PFSK-1 (cell line): Measurements from ENCODE around the gene KIF26B.

ENCODE experiments used
- FOXP2 ChIP-seq: optimal IDR thresholded peaks from 2 replicates; pipeline ENCODE3; 2011; ENCODE audit warnings: borderline replicate concordance, control low read depth, inconsistent platforms; ENCODE audit not compliant: insufficient read depth; ENCODE audit errors: extremely low read length, extremely low read depth
- POLR2AphosphoS5 ChIP-seq: IDR thresholded peaks from 2 replicates; pipeline ENCODE4 v1.6.1; 2012; ENCODE audit warnings: low read depth, mild to moderate bottlenecking, control low read depth, low read length, moderate library complexity
- REST ChIP-seq, 2 experiments: IDR thresholded peaks; 2 replicates each; pipeline versions ENCODE4 v1.6.1 to v1.8.0; 2011 to 2012; ENCODE audit warnings: low read depth in 2 of 2, low read length in 2 of 2, control low read depth in 1 of 2, inconsistent platforms in 1 of 2, mild to moderate bottlenecking in 1 of 2, moderate library complexity in 1 of 2; ENCODE audit not compliant: insufficient read depth in 1 of 2
- SIN3A ChIP-seq: IDR thresholded peaks from 2 replicates; pipeline ENCODE4 v1.6.1; 2012; ENCODE audit warnings: mild to moderate bottlenecking, low read length, moderate library complexity, borderline replicate concordance; ENCODE audit not compliant: insufficient read depth
- TAF1 ChIP-seq: IDR thresholded peaks from 2 replicates; pipeline ENCODE4 v1.6.1; 2012; ENCODE audit warnings: low read length, control low read depth, borderline replicate concordance; ENCODE audit not compliant: insufficient read depth

GRCh38 chr1:245654460-245655050 is 499.8 kb downstream of the KIF26B start:
- TF ChIP-seq REST (IDR thresholded peaks at IDR 0.05; ENCODE audit: insufficient read depth in 1 of 2, low read depth in 2 of 2, low read length in 2 of 2) (no peak), POLR2AphosphoS5 (no peak), TAF1 (no peak), SIN3A (no peak), FOXP2 (no peak)
